B cell (primary cell): ENCODE data around the gene KCNJ13. TPM values are rescaled to one million over a fixed set of nuclear protein-coding genes. Genes with fewer than 3 reads are reported as not detected.

ENCODE experiments used
- ATAC-seq: fragments of 200-7000 bp; cut with Tn5 transposase; one replicate; pipeline ENCODE4 v1.10.0; 2021; ENCODE audit warnings: low read depth, mild to moderate bottlenecking, moderate number of reproducible peaks, moderate library complexity
- CTCF ChIA-PET: fragments of 350-600 bp; sonication (Branson Sonifier 250); formaldehyde crosslinking; loops from one replicate; lab custom pipeline; 2021; ENCODE audit warnings: antibody characterized with exemption, inconsistent platforms; lab: Charles Lee
- POLR2A ChIA-PET: fragments of 350-600 bp; sonication (Branson Sonifier 250); formaldehyde crosslinking; loops from one replicate; lab custom pipeline; 2021; ENCODE audit warnings: antibody characterized with exemption; lab: Charles Lee
- DNase-seq: peaks from one replicate; pipeline ENCODE4 v3.0.0; 2013
- H2AFZ ChIP-seq: 2 replicates; pipeline ENCODE4 v1.6.1; 2012; ENCODE audit warnings: mild to moderate bottlenecking, low read depth, low read length; ENCODE audit not compliant: insufficient read depth, poor library complexity, severe bottlenecking
- H3K27ac ChIP-seq, 2 donors: 1 replicate in 1 of 2; 2 replicates in 1 of 2; pipeline ENCODE4 v1.5.1; 2012 to 2013; ENCODE audit warnings: low read length in 2 of 2, mild to moderate bottlenecking in 2 of 2, moderate library complexity in 1 of 2
- H3K27me3 ChIP-seq, 4 experiments: fragments of 200-600 bp in 1 of 4; sonication (generic) in 1 of 4; replicated peaks in 1 of 4; 1 replicate in 2 of 4; 2 replicates in 2 of 4; pipeline versions ENCODE4 v1.6.1 to v1.7.0; 2013 to 2016; ENCODE audit warnings: low read length in 3 of 4, mild to moderate bottlenecking in 2 of 4, mixed read lengths in 1 of 4, moderate library complexity in 1 of 4; ENCODE audit not compliant: insufficient read depth in 4 of 4, control insufficient read depth in 3 of 4; ENCODE audit errors: control extremely low read depth in 1 of 4
- H3K36me3 ChIP-seq, 2 experiments: replicated peaks in 1 of 2; 1 replicate in 1 of 2; 2 replicates in 1 of 2; pipeline versions ENCODE4 v1.6.1 to v1.7.1; 2013; ENCODE audit warnings: low read length in 1 of 2; ENCODE audit not compliant: insufficient read depth in 2 of 2, control insufficient read depth in 1 of 2; ENCODE audit errors: control extremely low read depth in 1 of 2, extremely low read depth in 1 of 2
- H3K4me1 ChIP-seq, 2 donors: fragments of 200-600 bp in 1 of 2; sonication (generic) in 1 of 2; 1 replicate in 1 of 2; 2 replicates in 1 of 2; pipeline versions ENCODE4 v1.5.1 to v1.6.1; 2013 to 2017; ENCODE audit warnings: low read length in 2 of 2; ENCODE audit not compliant: control insufficient read depth in 2 of 2, insufficient read depth in 2 of 2
- H3K4me2 ChIP-seq: replicated peaks from 2 replicates; pipeline ENCODE3; 2012; ENCODE audit warnings: mild to moderate bottlenecking, low read depth, low read length; ENCODE audit not compliant: poor library complexity, severe bottlenecking
- H3K4me3 ChIP-seq, 5 experiments: fragments of 200-600 bp in 1 of 5; sonication (generic) in 1 of 5; 1 replicate in 3 of 5; 2 replicates in 2 of 5; pipeline versions ENCODE4 v1.5.1 to v1.7.0; 2011 to 2016; ENCODE audit warnings: low read length in 4 of 5, mild to moderate bottlenecking in 4 of 5, low read depth in 2 of 5, control low read depth in 1 of 5, moderate library complexity in 1 of 5; ENCODE audit not compliant: insufficient read depth in 1 of 5; ENCODE audit errors: control extremely low read depth in 1 of 5, extremely low read depth in 1 of 5
- H3K79me2 ChIP-seq: fragments of 200-600 bp; sonication (generic); one replicate; pipeline ENCODE4 v1.6.0; 2016; ENCODE audit warnings: low read length; ENCODE audit not compliant: control insufficient read depth, insufficient read depth
- H3K9ac ChIP-seq: fragments of 200-600 bp; sonication (generic); 2 replicates; pipeline ENCODE4 v1.6.1; 2017; ENCODE audit warnings: mild to moderate bottlenecking, low read length, moderate library complexity
- H3K9me3 ChIP-seq, 3 donors: one replicate each; pipeline versions ENCODE4 v1.6.1 to v1.7.1; 2013; ENCODE audit warnings: low read length in 2 of 3; ENCODE audit not compliant: control insufficient read depth in 2 of 3, insufficient read depth in 1 of 3; ENCODE audit errors: control extremely low read depth in 1 of 3
- H4K20me1 ChIP-seq: 2 replicates; pipeline ENCODE4 v1.6.0; 2012; ENCODE audit warnings: mild to moderate bottlenecking, low read length; ENCODE audit not compliant: insufficient read depth, control insufficient read depth, poor library complexity, severe bottlenecking
- H3K27ac Mint-ChIP-seq: one replicate; pipeline ENCODE4 v1.8.0; 2021; ENCODE audit warnings: mixed read lengths
- H3K27me3 Mint-ChIP-seq: one replicate; pipeline ENCODE4 v1.8.0; 2021; ENCODE audit warnings: mixed read lengths
- H3K4me1 Mint-ChIP-seq: one replicate; pipeline ENCODE4 v1.8.0; 2021; ENCODE audit warnings: mixed read lengths
- H3K4me3 Mint-ChIP-seq: one replicate; pipeline ENCODE4 v1.8.0; 2021; ENCODE audit warnings: mixed read lengths
- H3K9me3 Mint-ChIP-seq: one replicate; pipeline ENCODE4 v1.8.0; 2022; ENCODE audit warnings: mixed read lengths; ENCODE audit not compliant: insufficient read depth
- EZH2 ChIP-seq: IDR thresholded peaks from 2 replicates; pipeline ENCODE4 v1.6.1; 2012; ENCODE audit warnings: borderline replicate concordance, low read depth, mild to moderate bottlenecking, moderate library complexity, low read length; ENCODE audit not compliant: insufficient read depth, poor library complexity, severe bottlenecking
- WGBS: methylation state at CpG from one replicate; pipeline ENCODE4 v1.1.5; 2013; ENCODE audit warnings: missing lambda C conversion rate; ENCODE audit not compliant: insufficient coverage; 5-methylcytosine and 5-hydroxymethylcytosine counted together
- intact Hi-C: fragments of 100-400 bp; cut with micrococcal nuclease; formaldehyde crosslinking; loops from one replicate; pipeline ENCODE4 v1.10.0; 2022
- polyA plus RNA-seq: library from polyadenylated mRNA; depleted of rRNA; stranded (reverse); fragments of >200 nt; gene quantifications from 2 replicates; pipeline ENCODE4 v1.2.3, GENCODE V29; 2012
- total RNA-seq, 2 donors: library from RNA; stranded (reverse); fragments of 120-200 nt in 1 of 2; gene quantifications; 1 replicate in 1 of 2; 2 replicates in 1 of 2; pipeline versions ENCODE4 v1.2.3 to v1.2.4, GENCODE V29; 2013 to 2022
- TF ChIP-seq, protein P1 (sequence below): fragments of 200-600 bp; IDR thresholded peaks from one replicate; pipeline ENCODE4 v1.8.0; 2022; ENCODE audit warnings: antibody characterized with exemption, mild to moderate bottlenecking

KCNJ13 gene
- total and polyA plus RNA-seq, 2 donors (not counting 1 experiment from before 2014, with no cell fraction given), result not detected

DNA sequence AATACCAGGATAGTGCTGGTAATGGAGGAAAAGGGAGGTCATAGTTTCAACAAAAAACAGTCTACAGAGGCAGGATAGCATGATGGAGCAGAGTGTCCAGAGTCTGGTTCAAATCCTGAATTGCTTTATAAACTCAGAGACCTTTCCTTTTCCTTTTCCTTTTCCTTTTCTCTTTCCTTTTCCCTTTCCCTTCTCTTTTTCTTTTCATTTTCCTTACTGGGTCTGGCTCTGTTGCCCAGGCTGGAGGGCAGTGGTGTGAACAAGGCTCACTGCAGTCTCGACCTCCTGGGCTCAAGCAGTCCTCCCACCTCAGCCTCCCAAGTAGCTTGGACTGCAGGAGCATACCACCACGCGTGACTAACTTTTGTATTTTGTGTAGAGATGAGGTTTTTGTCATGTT is 47.6 kb downstream of the KCNJ13 start:
- Mint-ChIP-seq H3K27me3 (no peaks in the 10 kb centered on the region), H3K9me3 (no peaks in the 10 kb centered on the region), H3K4me1 (no peaks in the 10 kb centered on the region), H3K27ac (no peak overlapping the region), H3K4me3 (no peak overlapping the region)
- Histone ChIP-seq H3K79me2 (peaks cover 51% of the 10 kb centered on the region), H2AFZ (no peak overlapping the region), H3K4me1 (no peaks in the 10 kb centered on the region), H3K4me3 (no peak overlapping the region), H4K20me1 (peaks cover 21% of the 10 kb centered on the region), H3K36me3 (peaks cover 4 to 44% of the 10 kb centered on the region in 2 experiments), H3K27ac (no peak overlapping the region), H3K9ac (no peak overlapping the region), H3K4me2 (no peak overlapping the region), H3K9me3 (no peaks in the 10 kb centered on the region), H3K27me3 (no peaks in the 10 kb centered on the region)
- POLR2A ChIA-PET, result no interaction called here
- WGBS, result 100% methylated on average over 2 of the region's 3 CpGs
- CTCF ChIA-PET, result no interaction called here
- no peak for ATAC-seq
- DNase-seq, result no peak
- intact Hi-C loops, result no loop called here
- no peak for TF ChIP-seq EZH2
- TF ChIP-seq, protein P1, sequence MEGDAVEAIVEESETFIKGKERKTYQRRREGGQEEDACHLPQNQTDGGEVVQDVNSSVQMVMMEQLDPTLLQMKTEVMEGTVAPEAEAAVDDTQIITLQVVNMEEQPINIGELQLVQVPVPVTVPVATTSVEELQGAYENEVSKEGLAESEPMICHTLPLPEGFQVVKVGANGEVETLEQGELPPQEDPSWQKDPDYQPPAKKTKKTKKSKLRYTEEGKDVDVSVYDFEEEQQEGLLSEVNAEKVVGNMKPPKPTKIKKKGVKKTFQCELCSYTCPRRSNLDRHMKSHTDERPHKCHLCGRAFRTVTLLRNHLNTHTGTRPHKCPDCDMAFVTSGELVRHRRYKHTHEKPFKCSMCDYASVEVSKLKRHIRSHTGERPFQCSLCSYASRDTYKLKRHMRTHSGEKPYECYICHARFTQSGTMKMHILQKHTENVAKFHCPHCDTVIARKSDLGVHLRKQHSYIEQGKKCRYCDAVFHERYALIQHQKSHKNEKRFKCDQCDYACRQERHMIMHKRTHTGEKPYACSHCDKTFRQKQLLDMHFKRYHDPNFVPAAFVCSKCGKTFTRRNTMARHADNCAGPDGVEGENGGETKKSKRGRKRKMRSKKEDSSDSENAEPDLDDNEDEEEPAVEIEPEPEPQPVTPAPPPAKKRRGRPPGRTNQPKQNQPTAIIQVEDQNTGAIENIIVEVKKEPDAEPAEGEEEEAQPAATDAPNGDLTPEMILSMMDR, result no peak

DNA sequence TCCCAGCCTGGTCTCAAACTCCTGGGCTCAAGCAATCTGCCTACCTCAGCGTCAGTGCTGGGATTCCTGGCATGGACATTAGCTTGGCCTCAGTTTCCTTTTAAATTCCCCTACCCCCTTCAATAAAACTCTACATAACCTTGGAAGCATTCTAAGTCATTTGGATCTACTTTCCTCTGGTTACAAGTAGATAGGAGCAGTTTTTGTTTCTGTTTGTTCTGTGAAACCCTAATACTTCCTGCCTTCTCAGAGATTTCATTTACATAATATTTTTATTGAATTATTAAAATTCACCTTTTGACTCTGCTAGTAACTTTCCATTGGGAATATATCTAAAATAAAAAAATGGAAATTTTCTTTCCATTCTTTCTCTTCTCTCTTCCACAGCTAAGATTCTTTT is 53.3 kb downstream of the KCNJ13 start:
- no peak overlapping the region for H3K4me2 ChIP-seq
- H3K79me2 ChIP-seq, result peaks cover 75% of the 10 kb centered on the region
- no peak for TF ChIP-seq EZH2
- TF ChIP-seq, protein P1, result no peak
- no peaks in the 10 kb centered on the region for H3K9me3 Mint-ChIP-seq
- ChIA-PET CTCF (no interaction called here), POLR2A (no interaction called here)
- no peak overlapping the region for H2AFZ ChIP-seq
- intact Hi-C loops, result no loop called here
- DNase-seq, result no peak
- H3K4me3 ChIP-seq, result no peak overlapping the region
- ATAC-seq, result no peak
- no peaks in the 10 kb centered on the region for H3K4me1 ChIP-seq
- H3K9ac ChIP-seq, result no peak overlapping the region
- peaks cover 2 to 43% of the 10 kb centered on the region in 2 experiments for H3K36me3 ChIP-seq
- H4K20me1 ChIP-seq, result peaks cover 45% of the 10 kb centered on the region
- 83% methylated on average over 1 of the region's 1 CpG for WGBS
- no peak overlapping the region for H3K4me3 Mint-ChIP-seq
- H3K9me3 ChIP-seq, result no peaks in the 10 kb centered on the region
- no peak overlapping the region for H3K27ac ChIP-seq
- H3K27me3 ChIP-seq, result no peaks in the 10 kb centered on the region
- peaks cover 14% of the 10 kb centered on the region for H3K4me1 Mint-ChIP-seq
- no peaks in the 10 kb centered on the region for H3K27me3 Mint-ChIP-seq
- no peak overlapping the region for H3K27ac Mint-ChIP-seq
